SU-DHL-6 (cell line): ENCODE measurements around the gene SLC45A3.

ENCODE experiments used
- H2AFZ ChIP-seq: fragments of 200-600 bp; sonication (generic); 2 replicates; pipeline ENCODE4 v1.6.1; 2014; ENCODE audit warnings: low read depth, mild to moderate bottlenecking, moderate library complexity, mixed read lengths, antibody characterized with exemption, low read length; ENCODE audit not compliant: severe bottlenecking
- H3F3A ChIP-seq: fragments of 200-600 bp; shearing (Covaris generic); 2 replicates; pipeline ENCODE4 v1.6.0; 2016; ENCODE audit warnings: antibody characterized with exemption, mild to moderate bottlenecking; ENCODE audit not compliant: insufficient read depth
- H3K27ac ChIP-seq: fragments of 200-600 bp; sonication (generic); 2 replicates; pipeline ENCODE4 v1.5.1; 2016; ENCODE audit warnings: low read depth, mild to moderate bottlenecking, low read length, moderate library complexity, mixed read lengths
- H3K27me3 ChIP-seq: fragments of 200-600 bp; sonication (generic), shearing (Covaris generic); 2 replicates; pipeline ENCODE4 v1.6.0; 2014; ENCODE audit warnings: mild to moderate bottlenecking, low read length
- H3K36me3 ChIP-seq: fragments of 200-600 bp; sonication (generic); 2 replicates; pipeline ENCODE4 v1.6.1; 2014; ENCODE audit warnings: mild to moderate bottlenecking, low read length, mixed read lengths
- H3K4me2 ChIP-seq: fragments of 300-600, 200-600 bp; shearing (Covaris generic), sonication (generic); 2 replicates; pipeline ENCODE4 v1.6.0; 2014; ENCODE audit warnings: low read length, low read depth, mild to moderate bottlenecking; ENCODE audit not compliant: poor library complexity, severe bottlenecking
- H3K4me3 ChIP-seq: fragments of 200-600 bp; sonication (generic); 2 replicates; pipeline ENCODE4 v1.5.1; 2014; ENCODE audit warnings: antibody characterized with exemption, low read length, mild to moderate bottlenecking, mixed read lengths; ENCODE audit not compliant: insufficient read depth, poor library complexity, severe bottlenecking
- H3K79me2 ChIP-seq: fragments of 200-600 bp; sonication (generic); 2 replicates; pipeline ENCODE4 v1.6.1; 2014; ENCODE audit warnings: mild to moderate bottlenecking, low read length, moderate library complexity; ENCODE audit not compliant: insufficient read depth
- H3K9ac ChIP-seq: fragments of 200-600 bp; sonication (generic); 2 replicates; pipeline ENCODE4 v1.7.0; 2014; ENCODE audit warnings: mild to moderate bottlenecking, low read length
- H3K9me2 ChIP-seq: fragments of 200-600 bp; sonication (generic); replicated peaks from 2 replicates; pipeline ENCODE4 v1.6.1; 2014; ENCODE audit warnings: low read length; ENCODE audit not compliant: insufficient read depth
- H3K9me3 ChIP-seq: fragments of 200-600 bp; sonication (generic); 2 replicates; pipeline ENCODE4 v1.6.1; 2014; ENCODE audit warnings: low read length, mixed read lengths; ENCODE audit not compliant: insufficient read depth
- H4K20me1 ChIP-seq: fragments of 200-600 bp; sonication (generic); 2 replicates; pipeline ENCODE4 v1.6.1; 2014; ENCODE audit warnings: low read depth, mild to moderate bottlenecking, antibody characterized with exemption, low read length, moderate library complexity, mixed read lengths
- EZH2phosphoT487 ChIP-seq: fragments of 200-600 bp; sonication (generic), shearing (Covaris generic); conservative IDR thresholded peaks from 2 replicates; pipeline ENCODE4 v1.6.1; 2018; ENCODE audit warnings: mild to moderate bottlenecking, antibody characterized with exemption, low read length, moderate library complexity, mixed read lengths
- TF ChIP-seq, protein P1 (sequence below): fragments of 200-600 bp; sonication (generic); IDR thresholded peaks from one replicate; pipeline ENCODE4 v1.5.1; 2017; ENCODE audit warnings: antibody characterized with exemption, mild to moderate bottlenecking, low read length, moderate library complexity; ENCODE audit not compliant: insufficient read depth, poor library complexity, severe bottlenecking

SLC45A3 gene

DNA sequence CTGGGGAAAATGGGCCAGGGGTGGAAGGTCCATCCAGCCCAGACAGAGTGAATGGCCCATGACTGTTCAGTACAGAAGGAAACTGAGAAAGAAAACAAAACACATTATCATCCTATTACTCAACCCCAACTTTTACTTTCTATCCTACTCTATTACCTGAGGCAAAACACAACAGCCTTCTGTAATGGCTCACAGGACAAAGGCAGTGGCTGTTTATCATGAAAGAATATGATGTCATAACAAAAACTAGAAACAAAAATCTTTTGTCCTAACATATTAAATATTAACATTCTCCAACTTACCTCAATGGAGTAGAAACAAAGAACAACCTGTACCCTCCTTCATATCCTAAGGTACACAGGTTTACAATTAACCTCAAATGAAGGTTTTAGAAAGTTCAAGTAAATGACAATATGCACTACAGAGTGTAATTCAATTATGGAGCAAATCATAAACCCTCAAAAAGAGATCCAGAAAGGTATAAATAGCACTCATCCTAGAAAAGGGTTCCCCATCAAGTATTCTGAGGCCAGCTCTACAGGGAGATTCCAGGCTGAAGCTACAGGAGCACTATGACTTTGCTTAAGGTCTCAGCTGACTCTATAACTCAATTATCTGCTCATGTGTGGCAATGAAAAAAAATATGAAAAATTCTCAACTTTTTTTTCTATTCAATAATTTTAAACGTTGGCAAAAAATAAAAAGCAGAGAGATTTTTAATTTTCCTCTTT, 63.6 kb downstream of the SLC45A3 start:
- no peaks in the 10 kb centered on the region for H4K20me1 ChIP-seq

DNA sequence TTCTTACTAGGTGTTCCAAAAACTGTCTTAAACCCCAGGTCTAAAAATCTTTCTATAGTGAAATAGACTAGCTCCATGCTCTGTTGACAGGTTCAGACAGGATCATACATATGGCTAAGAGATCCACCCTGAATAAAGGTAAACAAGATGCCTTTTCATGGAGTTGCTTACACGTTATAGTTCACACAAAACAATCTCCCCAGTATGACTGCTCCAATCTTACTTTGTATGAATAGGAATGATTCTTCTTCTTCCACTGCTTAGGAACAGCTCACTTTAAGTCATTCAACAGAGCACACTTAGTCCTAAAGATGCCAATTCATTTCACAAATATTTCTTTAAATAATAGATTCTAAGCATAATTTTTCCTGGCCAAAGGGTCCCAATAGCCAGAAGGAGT, 64.5 kb downstream of the SLC45A3 start:
- peaks cover 75% of the 10 kb centered on the region for H3K79me2 ChIP-seq
- no peaks in the 10 kb centered on the region for H3K27me3 ChIP-seq
- peaks cover 24% of the 10 kb centered on the region; the same call in 1 of the 2 replicates for H3F3A ChIP-seq
- H3K27ac ChIP-seq, result no peak overlapping the region
- no peak overlapping the region for H3K4me3 ChIP-seq
- H2AFZ ChIP-seq, result no peak overlapping the region
- no peaks in the 10 kb centered on the region for H3K9me3 ChIP-seq
- TF ChIP-seq, protein P1, sequence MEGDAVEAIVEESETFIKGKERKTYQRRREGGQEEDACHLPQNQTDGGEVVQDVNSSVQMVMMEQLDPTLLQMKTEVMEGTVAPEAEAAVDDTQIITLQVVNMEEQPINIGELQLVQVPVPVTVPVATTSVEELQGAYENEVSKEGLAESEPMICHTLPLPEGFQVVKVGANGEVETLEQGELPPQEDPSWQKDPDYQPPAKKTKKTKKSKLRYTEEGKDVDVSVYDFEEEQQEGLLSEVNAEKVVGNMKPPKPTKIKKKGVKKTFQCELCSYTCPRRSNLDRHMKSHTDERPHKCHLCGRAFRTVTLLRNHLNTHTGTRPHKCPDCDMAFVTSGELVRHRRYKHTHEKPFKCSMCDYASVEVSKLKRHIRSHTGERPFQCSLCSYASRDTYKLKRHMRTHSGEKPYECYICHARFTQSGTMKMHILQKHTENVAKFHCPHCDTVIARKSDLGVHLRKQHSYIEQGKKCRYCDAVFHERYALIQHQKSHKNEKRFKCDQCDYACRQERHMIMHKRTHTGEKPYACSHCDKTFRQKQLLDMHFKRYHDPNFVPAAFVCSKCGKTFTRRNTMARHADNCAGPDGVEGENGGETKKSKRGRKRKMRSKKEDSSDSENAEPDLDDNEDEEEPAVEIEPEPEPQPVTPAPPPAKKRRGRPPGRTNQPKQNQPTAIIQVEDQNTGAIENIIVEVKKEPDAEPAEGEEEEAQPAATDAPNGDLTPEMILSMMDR, result no peak
- TF ChIP-seq EZH2phosphoT487, result no peak
- H3K4me2 ChIP-seq, result no peak overlapping the region
- peaks cover 5% of the 10 kb centered on the region; the same call in 1 of the 2 replicates for H4K20me1 ChIP-seq
- peaks cover 83% of the 10 kb centered on the region for H3K36me3 ChIP-seq
- no peak overlapping the region for H3K9ac ChIP-seq
- no peaks in the 10 kb centered on the region for H3K9me2 ChIP-seq

More for the DNA sequence above, 63.6 kb downstream of the SLC45A3 start:
- Histone ChIP-seq H3K27ac (no peak overlapping the region), H3K9ac (no peak overlapping the region), H2AFZ (no peak overlapping the region), H3K36me3 (peaks cover 77% of the 10 kb centered on the region), H3K27me3 (no peaks in the 10 kb centered on the region), H3K9me2 (no peaks in the 10 kb centered on the region), H3F3A (peaks cover 16% of the 10 kb centered on the region; the same call in 1 of the 2 replicates), H3K4me2 (no peak overlapping the region), H3K4me3 (no peak overlapping the region), H3K9me3 (no peaks in the 10 kb centered on the region), H3K79me2 (peaks cover 66% of the 10 kb centered on the region)
- TF ChIP-seq, protein P1, result no peak
- TF ChIP-seq EZH2phosphoT487, result no peak

- Histone ChIP-seq H3K9ac (no peak overlapping the region), H2AFZ (no peak overlapping the region), H3K27ac (no peak overlapping the region), H3F3A (peaks cover 24% of the 10 kb centered on the region; the same call in 1 of the 2 replicates), H3K36me3 (peaks cover 80% of the 10 kb centered on the region), H3K4me2 (no peak overlapping the region), H3K9me3 (no peaks in the 10 kb centered on the region), H3K9me2 (no peaks in the 10 kb centered on the region), H4K20me1 (peaks cover 5% of the 10 kb centered on the region; the same call in 1 of the 2 replicates), H3K4me3 (no peak overlapping the region), H3K27me3 (no peaks in the 10 kb centered on the region), H3K79me2 (peaks cover 77% of the 10 kb centered on the region)
- no peak for TF ChIP-seq EZH2phosphoT487
- TF ChIP-seq, protein P1, result no peak
These were observed 66.4 kb downstream of the SLC45A3 start for GRCh38 chr1:205613854-205614412.
